GM12865 (cell line): ENCODE measurements around the gene KIRREL3.

Source experiments
- DNase-seq: peaks from one replicate; pipeline ENCODE4 v3.0.0; 2010; ENCODE audit warnings: low read depth
- H3K4me3 ChIP-seq: 2 replicates; pipeline ENCODE4 v1.5.1; 2011; ENCODE audit warnings: mild to moderate bottlenecking, low read depth, low read length, control low read depth
- TF ChIP-seq, protein P1 (sequence below): IDR thresholded peaks from 2 replicates; pipeline ENCODE4 v1.5.1; 2011; ENCODE audit warnings: low read length, control low read depth, low read depth, inconsistent platforms; ENCODE audit not compliant: insufficient read depth; ENCODE audit errors: missing control alignments

The KIRREL3 gene

DNA sequence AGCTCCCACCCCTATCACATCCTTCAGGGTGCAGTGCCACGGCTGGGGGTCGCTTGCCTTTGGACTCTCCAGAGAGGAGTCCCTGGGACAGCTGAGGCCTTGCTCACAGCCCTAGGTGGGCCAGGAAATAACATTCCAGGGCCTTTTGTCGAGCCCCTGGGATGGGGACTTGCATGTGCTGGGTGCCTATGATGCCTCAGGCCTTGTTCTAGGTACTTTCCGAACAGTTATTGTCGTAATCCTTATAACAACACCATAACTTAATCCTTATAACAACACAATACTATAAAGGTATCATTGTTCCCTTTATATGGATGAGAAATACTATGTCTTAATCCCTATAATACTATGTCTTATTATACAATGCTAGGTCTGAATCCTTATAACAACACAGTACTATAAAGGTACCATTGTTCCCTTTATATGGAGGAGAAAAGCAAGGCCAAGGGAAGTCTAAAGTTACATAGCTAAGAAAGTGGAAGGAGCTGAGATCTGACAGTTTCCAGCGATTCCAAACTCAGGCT is 408.5 kb downstream of the KIRREL3 start:
- no peak for DNase-seq
- TF ChIP-seq, protein P1, sequence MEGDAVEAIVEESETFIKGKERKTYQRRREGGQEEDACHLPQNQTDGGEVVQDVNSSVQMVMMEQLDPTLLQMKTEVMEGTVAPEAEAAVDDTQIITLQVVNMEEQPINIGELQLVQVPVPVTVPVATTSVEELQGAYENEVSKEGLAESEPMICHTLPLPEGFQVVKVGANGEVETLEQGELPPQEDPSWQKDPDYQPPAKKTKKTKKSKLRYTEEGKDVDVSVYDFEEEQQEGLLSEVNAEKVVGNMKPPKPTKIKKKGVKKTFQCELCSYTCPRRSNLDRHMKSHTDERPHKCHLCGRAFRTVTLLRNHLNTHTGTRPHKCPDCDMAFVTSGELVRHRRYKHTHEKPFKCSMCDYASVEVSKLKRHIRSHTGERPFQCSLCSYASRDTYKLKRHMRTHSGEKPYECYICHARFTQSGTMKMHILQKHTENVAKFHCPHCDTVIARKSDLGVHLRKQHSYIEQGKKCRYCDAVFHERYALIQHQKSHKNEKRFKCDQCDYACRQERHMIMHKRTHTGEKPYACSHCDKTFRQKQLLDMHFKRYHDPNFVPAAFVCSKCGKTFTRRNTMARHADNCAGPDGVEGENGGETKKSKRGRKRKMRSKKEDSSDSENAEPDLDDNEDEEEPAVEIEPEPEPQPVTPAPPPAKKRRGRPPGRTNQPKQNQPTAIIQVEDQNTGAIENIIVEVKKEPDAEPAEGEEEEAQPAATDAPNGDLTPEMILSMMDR, result no peak
- H3K4me3 ChIP-seq, result no peak overlapping the region

DNA sequence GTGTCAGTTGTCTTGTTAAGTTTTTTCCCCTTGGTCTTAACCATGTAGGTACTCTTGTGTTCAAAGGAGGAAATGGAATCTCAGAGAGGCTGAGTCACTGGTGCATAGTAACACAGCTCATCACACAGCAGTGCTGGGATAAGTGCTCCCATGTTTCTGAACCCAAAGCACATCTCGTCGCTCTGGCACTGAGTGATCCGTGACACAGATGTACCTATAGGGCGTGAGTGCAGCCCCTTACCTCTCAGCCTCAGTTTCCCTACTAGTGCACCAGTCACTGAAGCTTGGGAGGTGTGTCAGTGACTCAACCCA is 411.1 kb downstream of the KIRREL3 start:
- DNase-seq, result no peak
- TF ChIP-seq, protein P1, result no peak
- H3K4me3 ChIP-seq, result no peak overlapping the region

DNA sequence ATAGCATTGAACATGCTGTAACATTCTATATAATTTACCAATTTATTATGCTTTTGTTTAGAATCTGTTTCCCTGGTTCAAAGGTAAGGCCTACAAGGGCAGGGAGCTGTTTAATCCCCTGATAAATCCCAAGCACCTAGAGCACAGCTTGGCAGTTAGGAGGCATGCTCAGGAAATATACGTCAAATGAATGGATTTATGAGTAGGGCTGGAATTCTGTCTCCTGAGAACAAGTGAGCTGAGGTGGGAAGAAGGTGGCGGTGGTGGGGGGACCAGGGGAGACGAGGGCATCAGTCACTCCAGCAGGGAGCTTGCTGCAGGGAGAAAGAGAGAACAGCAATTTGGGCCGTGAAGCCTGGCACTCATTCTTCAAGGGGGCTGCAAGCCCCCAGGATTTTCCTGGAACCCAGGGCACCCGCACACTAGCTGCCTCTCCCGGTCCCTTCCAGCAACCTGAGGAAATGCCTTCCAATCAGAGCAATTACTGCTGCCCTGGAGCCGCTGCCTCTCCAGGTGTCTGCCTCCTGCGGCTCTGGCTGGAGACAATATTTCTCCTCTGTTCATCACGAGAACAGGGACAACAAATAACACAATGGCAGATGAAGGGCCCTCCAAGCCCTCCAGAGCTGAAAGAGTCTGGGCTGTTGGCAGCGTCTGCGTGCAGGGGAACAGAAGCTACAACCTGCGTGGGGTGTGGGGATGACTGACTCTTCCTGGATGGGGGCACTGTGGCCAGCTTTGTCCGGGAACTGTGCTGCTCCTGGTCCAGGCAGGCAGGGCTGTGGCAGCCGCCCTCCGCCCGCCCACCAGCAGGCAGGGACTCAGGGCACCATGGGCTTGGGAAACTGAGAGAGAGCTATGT is 411.7 kb downstream of the KIRREL3 start:
- no peak for DNase-seq
- H3K4me3 ChIP-seq, result no peak overlapping the region
- TF ChIP-seq, protein P1, result no peak

DNA sequence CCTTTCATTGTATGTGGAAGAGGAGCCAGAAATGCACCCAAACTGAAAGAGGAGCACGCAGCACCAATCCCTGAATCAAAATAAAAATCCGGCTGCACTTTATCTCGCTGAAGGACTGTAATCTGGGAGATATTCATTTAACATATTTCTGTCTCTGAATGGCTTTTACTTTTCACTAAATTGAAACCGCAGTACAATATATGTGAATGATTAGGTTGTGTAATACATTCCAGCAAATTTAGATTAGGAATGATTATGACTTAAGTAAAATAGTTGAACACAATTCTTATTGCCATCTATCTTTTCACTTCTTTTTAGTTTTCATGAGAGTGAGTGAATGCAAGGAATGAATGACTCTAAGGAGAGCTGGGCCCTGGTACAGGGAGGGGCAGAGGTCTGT is 413.0 kb downstream of the KIRREL3 start:
- TF ChIP-seq, protein P1, result no peak

DNA sequence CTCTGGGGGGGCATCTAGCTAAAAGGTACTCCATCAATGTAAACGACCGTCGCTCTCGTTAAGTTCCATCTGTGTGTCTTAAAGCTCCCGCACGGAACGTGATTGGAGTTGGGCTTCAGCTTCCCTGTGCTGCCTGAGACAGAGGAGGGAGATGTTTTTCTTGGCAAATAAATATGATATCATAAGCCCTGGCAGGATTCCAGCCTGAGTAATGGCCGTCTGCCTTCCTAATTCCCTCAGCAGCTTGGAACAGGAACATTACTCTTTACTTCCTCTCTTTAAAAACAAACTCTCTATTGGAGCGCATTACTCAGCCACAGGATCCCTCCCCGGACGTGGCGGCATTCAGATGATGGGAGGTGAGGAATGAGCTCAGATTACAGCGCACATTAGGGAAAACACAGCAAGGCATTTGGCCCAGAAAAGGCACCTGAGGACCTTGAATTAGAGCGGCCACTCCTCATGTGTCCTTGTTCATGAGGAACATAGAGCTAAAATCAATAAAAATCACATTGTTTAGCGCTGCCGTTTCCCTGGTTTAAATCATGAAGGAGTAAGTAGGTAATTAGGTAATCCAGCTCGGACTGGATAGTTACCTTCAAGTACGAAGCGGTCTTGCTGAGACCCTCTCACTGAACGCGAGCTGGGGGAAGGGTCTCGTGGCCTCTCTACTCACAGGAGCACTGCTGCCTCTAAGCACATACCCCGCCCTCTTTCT is 414.6 kb downstream of the KIRREL3 start:
- H3K4me3 ChIP-seq, result no peak overlapping the region
- no peak for DNase-seq
- TF ChIP-seq, protein P1, result no peak

More for the DNA sequence above, 413.0 kb downstream of the KIRREL3 start:
- DNase-seq, result no peak
- H3K4me3 ChIP-seq, result no peak overlapping the region

DNA sequence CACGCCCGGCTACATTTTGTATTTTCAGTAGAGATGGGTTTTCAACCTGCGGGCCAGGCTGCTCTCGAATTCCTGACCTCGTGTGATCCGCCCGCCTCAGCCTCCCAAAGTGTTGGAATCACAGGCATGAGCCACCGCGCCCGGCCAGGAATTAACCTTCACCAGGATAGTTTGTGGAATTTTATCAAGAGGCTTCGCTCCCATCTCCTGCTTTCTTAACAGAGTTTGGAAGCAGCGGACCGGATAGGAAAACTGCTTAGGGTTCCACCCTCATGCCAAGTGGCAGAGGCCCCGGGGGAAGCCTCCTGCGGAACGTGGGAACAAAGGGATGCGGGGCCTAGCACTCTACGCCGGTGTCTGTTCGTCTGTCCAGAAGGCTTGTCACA is 415.2 kb downstream of the KIRREL3 start:
- no peak overlapping the region for H3K4me3 ChIP-seq
- DNase-seq, result no peak
- TF ChIP-seq, protein P1, result no peak
